H7 (cell line): ENCODE measurements around the gene NEMP1. TPM values are rescaled to one million over a fixed set of nuclear protein-coding genes. Genes with fewer than 3 reads are reported as not detected.
A peak's percentile ranks its signal among the peaks of the same experiment; 100 is the strongest.

ENCODE experiments used
- DNase-seq: peaks from one replicate; pipeline ENCODE4 v3.0.0; 2012
- H3K27me3 ChIP-seq: 2 replicates; pipeline ENCODE4 v1.6.0; 2011; ENCODE audit warnings: mild to moderate bottlenecking, low read length; ENCODE audit not compliant: control insufficient read depth, insufficient read depth
- H3K36me3 ChIP-seq: replicated peaks from 2 replicates; pipeline ENCODE4 v1.5.1; 2011; ENCODE audit warnings: low read length; ENCODE audit not compliant: control insufficient read depth, insufficient read depth
- H3K4me3 ChIP-seq: 2 replicates; pipeline ENCODE4 v1.5.1; 2011; ENCODE audit warnings: low read depth, mild to moderate bottlenecking, control low read depth, low read length, moderate library complexity; ENCODE audit not compliant: insufficient read depth
- total RNA-seq: library from RNA; depleted of rRNA; stranded (reverse); fragments of >200 nt; shearing (Covaris generic); gene quantifications from 2 replicates; pipeline ENCODE4 v1.2.3, GENCODE V29; 2014

NEMP1 gene
- total RNA-seq, 1 experiment from 2014 or later = 22.6 TPM

- Histone ChIP-seq H3K36me3 (peaks cover 7% of the 10 kb centered on the region), H3K27me3 (no peaks in the 10 kb centered on the region), H3K4me3 (peak within 1 kb of the TSS; percentile 56)
- peak; percentile 61 for DNase-seq
Observed at GRCh38 chr12:57111031-57111734, 32.6 kb upstream of the NEMP1 start, which contains the start of gene STAT6. STAT6 (minus strand) TSS chr12:57111362; CDS start chr12:57108278, 3,084 bp downstream.

- peak; percentile 91 for DNase-seq
- peak overlapping the region; percentile 56 for H3K4me3 ChIP-seq
- no peaks in the 10 kb centered on the region for H3K27me3 ChIP-seq
- H3K36me3 ChIP-seq = peaks cover 10% of the 10 kb centered on the region
Observed at GRCh38 chr12:57110104-57111030, 31.8 kb upstream of the NEMP1 start.

DNA sequence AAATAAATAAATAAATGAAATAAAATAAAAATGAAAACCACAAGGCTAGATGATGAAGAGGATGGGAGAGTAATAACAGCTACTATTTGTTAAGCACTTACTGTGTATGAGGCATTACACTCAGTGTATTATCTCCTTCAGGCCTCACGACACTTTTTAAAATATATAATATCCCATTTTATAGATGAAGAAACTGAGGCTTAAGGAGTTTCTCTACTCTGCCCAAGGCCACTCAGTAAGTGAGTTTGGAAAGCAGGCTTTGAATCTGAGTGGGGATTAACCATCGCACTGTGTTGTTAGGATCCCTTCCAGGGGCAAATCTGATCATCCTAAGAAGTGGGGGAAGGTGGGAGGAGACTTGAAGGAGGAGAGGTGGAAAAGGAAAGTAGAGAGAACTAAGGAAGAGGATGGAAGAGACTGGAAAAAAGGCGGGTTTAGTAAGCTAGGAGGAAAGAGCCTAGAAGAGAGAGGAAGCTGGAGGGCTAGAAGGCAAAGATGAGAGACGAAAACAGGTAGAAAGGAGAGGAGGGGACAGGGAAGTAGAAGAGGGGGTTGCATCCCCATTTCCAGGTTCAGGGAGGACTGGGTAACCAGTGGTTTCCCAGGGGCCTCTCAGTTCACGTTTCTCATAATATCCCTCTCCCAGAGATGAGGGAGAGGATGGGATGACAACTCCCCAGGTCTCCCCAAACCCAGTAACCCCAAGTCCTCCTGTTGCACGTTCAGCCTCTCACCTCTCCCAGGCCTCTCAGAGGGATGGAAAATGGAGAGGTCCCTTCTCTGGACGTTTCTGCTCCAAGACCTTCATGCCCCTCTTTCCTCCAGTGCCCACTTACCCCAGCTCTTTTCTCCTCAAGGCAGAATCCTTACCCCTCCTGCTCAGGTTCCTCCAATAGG lies 30.9 kb upstream of the NEMP1 start:
- peak; percentile 37 for DNase-seq
- Histone ChIP-seq H3K4me3 (peak overlapping the region; percentile 56), H3K36me3 (peaks cover 13% of the 10 kb centered on the region), H3K27me3 (no peaks in the 10 kb centered on the region)

DNA sequence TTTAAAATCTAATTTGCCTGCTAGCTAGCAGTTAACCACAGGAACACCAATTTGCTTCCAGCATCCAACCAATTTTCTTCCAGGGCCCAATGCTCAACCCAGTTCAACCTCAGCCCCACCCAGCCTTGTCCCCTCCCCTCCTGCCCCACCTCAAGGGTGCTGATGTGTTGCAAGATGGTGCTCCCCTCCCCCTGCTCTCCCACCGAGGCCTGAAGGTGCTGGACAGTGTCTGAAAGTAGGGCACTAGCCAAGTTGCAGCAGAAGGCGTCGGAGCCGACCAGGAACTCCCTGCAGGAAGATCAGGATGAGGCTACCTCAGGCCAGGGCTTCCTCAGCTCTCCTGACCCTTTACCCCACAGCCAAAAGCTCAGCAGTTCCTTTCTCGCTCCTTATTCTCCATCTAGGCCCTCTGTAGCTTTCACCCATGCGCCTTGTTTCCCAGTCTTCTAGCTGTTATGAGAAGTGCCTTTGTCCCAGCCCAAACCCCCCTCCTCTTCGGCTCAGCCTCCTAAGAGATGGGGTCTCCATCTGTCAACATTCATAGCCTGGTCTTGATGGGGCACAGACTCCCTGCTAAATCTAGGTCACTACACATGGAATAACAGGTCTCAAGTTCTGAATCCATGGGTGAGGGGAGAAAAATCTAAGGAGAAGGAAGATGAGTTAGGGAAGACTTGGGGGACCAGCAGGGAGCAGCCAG lies 29.0 kb upstream of the NEMP1 start:
- no peaks in the 10 kb centered on the region for H3K27me3 ChIP-seq

GRCh38 chr12:57106021-57106708 lies 27.6 kb upstream of the NEMP1 start:
- DNase-seq = peak; percentile 32
- Histone ChIP-seq H3K4me3 (no peak overlapping the region), H3K36me3 (peaks cover 15% of the 10 kb centered on the region), H3K27me3 (no peaks in the 10 kb centered on the region)

More for the DNA sequence above, 29.0 kb upstream of the NEMP1 start:
- Histone ChIP-seq H3K4me3 (no peak overlapping the region), H3K36me3 (peaks cover 15% of the 10 kb centered on the region)
- DNase-seq = peak; percentile 16

DNA sequence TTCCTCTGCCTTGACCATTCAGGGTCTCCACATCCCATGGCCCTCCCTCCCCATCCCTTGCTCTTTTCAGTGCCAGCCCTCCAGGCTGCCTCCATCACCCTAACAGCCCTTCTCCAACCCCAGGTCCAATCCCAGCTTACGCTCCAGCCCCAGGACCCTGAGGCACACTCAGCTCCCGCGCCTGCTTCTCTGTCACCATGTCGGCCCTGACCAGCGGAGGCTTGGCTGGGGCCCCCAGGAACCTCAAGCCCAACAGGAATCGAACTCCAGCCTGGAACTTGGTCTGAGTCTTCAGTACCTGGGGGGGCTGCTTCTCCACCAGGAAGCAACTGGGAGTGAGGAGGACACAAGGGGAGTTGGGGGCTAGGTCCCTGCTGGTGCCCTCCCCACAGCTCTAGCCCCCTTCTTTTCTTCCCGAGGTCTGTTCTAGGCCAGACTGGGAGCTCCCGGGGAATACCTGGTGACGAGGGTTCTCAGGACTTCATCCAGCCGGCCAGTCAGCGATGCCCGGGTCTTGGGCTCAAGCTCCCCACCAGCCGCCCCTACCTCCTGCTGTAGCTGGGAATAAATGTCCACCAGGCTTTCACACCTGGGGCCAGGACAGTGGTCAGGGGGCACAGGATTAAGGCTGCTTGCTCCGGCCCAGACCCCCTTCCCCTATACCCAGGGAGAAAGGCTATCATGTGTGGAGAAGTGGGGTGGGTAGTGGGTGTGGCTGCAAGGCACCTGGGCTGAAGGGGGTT lies 26.6 kb upstream of the NEMP1 start:
- H3K4me3 ChIP-seq = no peak overlapping the region

GRCh38 chr12:57104292-57104910 lies 25.8 kb upstream of the NEMP1 start:
- Histone ChIP-seq H3K4me3 (no peak overlapping the region), H3K36me3 (peaks cover 17% of the 10 kb centered on the region), H3K27me3 (no peaks in the 10 kb centered on the region)
- DNase-seq = peak; percentile 24

More for the DNA sequence above, 26.6 kb upstream of the NEMP1 start:
- Histone ChIP-seq H3K36me3 (peaks cover 16% of the 10 kb centered on the region), H3K27me3 (no peaks in the 10 kb centered on the region)
- DNase-seq = peak; percentile 21

DNA sequence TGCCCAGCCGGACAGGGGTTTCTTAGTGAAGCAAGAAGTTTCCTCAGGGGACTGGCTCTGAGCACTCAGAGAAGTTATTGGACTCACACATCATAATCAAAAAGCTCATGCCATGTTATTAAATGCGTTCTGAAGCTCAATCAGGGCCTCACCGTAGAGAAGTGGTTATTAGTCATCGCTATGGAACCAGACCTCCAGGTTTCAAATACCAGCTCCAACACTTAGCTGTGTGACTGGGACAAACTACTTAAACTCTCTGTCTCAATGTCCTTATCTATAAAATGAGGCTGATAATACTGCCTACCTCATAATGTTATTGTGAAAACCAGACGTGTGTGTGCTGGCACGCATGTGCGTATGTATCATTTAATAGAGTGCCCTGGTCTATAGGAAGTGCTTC lies 25.3 kb upstream of the NEMP1 start:
- no peaks in the 10 kb centered on the region for H3K27me3 ChIP-seq
- DNase-seq = no peak
- H3K4me3 ChIP-seq = no peak overlapping the region
- peaks cover 19% of the 10 kb centered on the region for H3K36me3 ChIP-seq

DNA sequence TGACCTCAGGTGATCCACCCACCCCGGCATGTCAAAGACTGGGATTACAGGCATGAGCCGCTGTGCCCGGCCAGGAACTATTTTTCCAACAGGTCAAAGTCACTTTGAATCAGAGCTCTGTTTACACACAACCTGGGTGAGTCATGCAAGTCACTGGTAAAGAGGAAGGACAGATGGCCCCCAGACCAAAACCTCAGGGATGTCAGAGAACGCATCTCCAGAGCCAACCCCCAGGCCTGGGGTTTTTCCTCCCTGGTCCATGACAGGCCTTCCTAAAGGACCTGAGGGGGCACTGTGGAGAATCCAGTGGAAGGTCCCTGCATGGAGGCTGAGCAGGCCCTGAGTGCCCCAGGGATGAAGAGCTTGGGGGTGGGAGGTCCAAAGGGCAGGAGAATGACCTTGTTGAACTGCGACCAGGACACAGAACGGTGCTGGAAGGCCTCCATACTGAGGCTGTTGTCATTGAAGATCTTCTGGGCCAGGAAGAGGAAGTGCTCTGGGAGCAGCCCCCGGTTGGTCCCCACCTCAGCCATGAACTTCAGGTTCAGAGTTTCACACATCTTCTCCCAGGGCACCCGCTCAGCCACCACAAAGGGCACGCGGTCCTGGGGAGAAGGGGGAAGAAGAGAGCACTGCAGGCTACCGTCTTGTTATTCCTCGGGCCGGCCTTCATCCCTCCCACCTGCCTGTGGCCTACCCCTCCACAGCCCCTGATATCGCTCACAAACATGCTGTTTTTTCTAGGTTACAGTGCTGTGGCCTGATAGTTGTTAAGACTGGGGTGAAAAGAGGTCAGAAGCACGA lies 23.5 kb upstream of the NEMP1 start:
- peaks cover 19% of the 10 kb centered on the region for H3K36me3 ChIP-seq
- no peaks in the 10 kb centered on the region for H3K27me3 ChIP-seq
- peak; percentile 33 for DNase-seq
- no peak overlapping the region for H3K4me3 ChIP-seq

DNA sequence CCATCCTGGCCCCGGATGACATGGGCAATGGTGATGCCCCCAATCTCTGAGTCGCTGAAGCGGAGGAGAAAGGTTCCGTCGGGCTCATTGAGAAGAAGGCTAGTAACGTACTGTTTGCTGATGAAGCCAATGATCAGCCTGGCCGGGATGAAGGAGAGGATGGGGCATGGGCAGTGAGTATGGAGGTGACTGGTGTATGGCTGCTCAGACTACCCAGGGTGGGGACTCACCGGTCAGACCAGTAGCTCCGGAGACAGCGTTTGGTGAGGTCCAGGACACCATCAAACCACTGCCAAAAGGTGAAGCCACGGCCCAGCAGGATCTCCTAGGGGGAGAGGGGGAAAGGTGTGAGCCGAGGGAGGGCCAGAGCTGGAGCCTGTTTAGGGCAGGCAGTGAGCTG lies 21.2 kb upstream of the NEMP1 start:
- Histone ChIP-seq H3K4me3 (no peak overlapping the region), H3K27me3 (no peaks in the 10 kb centered on the region), H3K36me3 (peaks cover 20% of the 10 kb centered on the region)
- no peak for DNase-seq

GRCh38 chr12:57099047-57099714 lies 20.6 kb upstream of the NEMP1 start:
- H3K36me3 ChIP-seq = peaks cover 16% of the 10 kb centered on the region
- H3K4me3 ChIP-seq = no peak overlapping the region
- no peak for DNase-seq

More at GRCh38 chr12:57099047-57099714, 20.6 kb upstream of the NEMP1 start:
- H3K27me3 ChIP-seq = no peaks in the 10 kb centered on the region
